ENCODE data around the gene RTN4RL1. TPM values are rescaled to one million over a fixed set of nuclear protein-coding genes. Genes with fewer than 3 reads are reported as not detected.

The RTN4RL1 gene
- total RNA-seq, 1 donor from 2014 or later, result 50.3 TPM

- Mint-ChIP-seq H3K36me3 (ENCODE audit: unreplicated experiment) (peaks cover 4% of the 10 kb centered on the region), H3K4me3 (ENCODE audit: unreplicated experiment) (no peak overlapping the region), H3K4me1 (ENCODE audit: low read depth, unreplicated experiment) (peaks cover 39% of the 10 kb centered on the region), H3K27me3 (ENCODE audit: unreplicated experiment) (peaks cover 10% of the 10 kb centered on the region), H3K27ac (ENCODE audit: unreplicated experiment) (no peak overlapping the region), H3K9me3 (ENCODE audit: unreplicated experiment) (peaks cover 15% of the 10 kb centered on the region)
- no peak for DNase-seq
- no peak for TF ChIP-seq CTCF (IDR thresholded peaks at IDR 0.05; ENCODE audit: partially characterized antibody, unreplicated experiment)
Measured at GRCh38 chr17:1956134-1956533, 69.0 kb downstream of the RTN4RL1 start.

GRCh38 chr17:1953831-1954230 lies 71.3 kb downstream of the RTN4RL1 start:
- no peak for DNase-seq
- no peak overlapping the region for H3K27ac Mint-ChIP-seq (ENCODE audit: unreplicated experiment)
- H3K36me3 Mint-ChIP-seq (ENCODE audit: unreplicated experiment), result peaks cover 4% of the 10 kb centered on the region
- no peak overlapping the region for H3K4me3 Mint-ChIP-seq (ENCODE audit: unreplicated experiment)
- TF ChIP-seq CTCF (IDR thresholded peaks at IDR 0.05; ENCODE audit: partially characterized antibody, unreplicated experiment), result no peak
- H3K9me3 Mint-ChIP-seq (ENCODE audit: unreplicated experiment), result peaks cover 16% of the 10 kb centered on the region
- H3K4me1 Mint-ChIP-seq (ENCODE audit: low read depth, unreplicated experiment), result peaks cover 20% of the 10 kb centered on the region
- H3K27me3 Mint-ChIP-seq (ENCODE audit: unreplicated experiment), result peaks cover 3% of the 10 kb centered on the region

GRCh38 chr17:1951920-1952319 lies 73.2 kb downstream of the RTN4RL1 start:
- Mint-ChIP-seq H3K27me3 (ENCODE audit: unreplicated experiment) (peaks cover 1% of the 10 kb centered on the region), H3K4me3 (ENCODE audit: unreplicated experiment) (no peak overlapping the region), H3K9me3 (ENCODE audit: unreplicated experiment) (peaks cover 12% of the 10 kb centered on the region), H3K36me3 (ENCODE audit: unreplicated experiment) (peaks cover 4% of the 10 kb centered on the region), H3K4me1 (ENCODE audit: low read depth, unreplicated experiment) (peaks cover 25% of the 10 kb centered on the region), H3K27ac (ENCODE audit: unreplicated experiment) (peak overlapping the region; percentile 23)
- TF ChIP-seq CTCF (IDR thresholded peaks at IDR 0.05; ENCODE audit: partially characterized antibody, unreplicated experiment), result no peak
- DNase-seq, result no peak

- H3K4me1 Mint-ChIP-seq (ENCODE audit: low read depth, unreplicated experiment), result peaks cover 32% of the 10 kb centered on the region
- TF ChIP-seq CTCF (IDR thresholded peaks at IDR 0.05; ENCODE audit: partially characterized antibody, unreplicated experiment), result no peak
- no peak for DNase-seq
Measured at GRCh38 chr17:1949754-1950153, 75.4 kb downstream of the RTN4RL1 start.

GRCh38 chr17:1948517-1948825 lies 76.7 kb downstream of the RTN4RL1 start:
- TF ChIP-seq CTCF (IDR thresholded peaks at IDR 0.05; ENCODE audit: partially characterized antibody, unreplicated experiment), result no peak
- H3K27ac Mint-ChIP-seq (ENCODE audit: unreplicated experiment), result no peak overlapping the region
- H3K27me3 Mint-ChIP-seq (ENCODE audit: unreplicated experiment), result peaks cover 15% of the 10 kb centered on the region

More at GRCh38 chr17:1949754-1950153, 75.4 kb downstream of the RTN4RL1 start:
- Mint-ChIP-seq H3K27ac (ENCODE audit: unreplicated experiment) (no peak overlapping the region), H3K27me3 (ENCODE audit: unreplicated experiment) (peaks cover 9% of the 10 kb centered on the region), H3K4me3 (ENCODE audit: unreplicated experiment) (no peak overlapping the region), H3K36me3 (ENCODE audit: unreplicated experiment) (peaks cover 9% of the 10 kb centered on the region), H3K9me3 (ENCODE audit: unreplicated experiment) (peaks cover 20% of the 10 kb centered on the region)

More at GRCh38 chr17:1948517-1948825, 76.7 kb downstream of the RTN4RL1 start:
- DNase-seq, result no peak
- Mint-ChIP-seq H3K36me3 (ENCODE audit: unreplicated experiment) (peaks cover 9% of the 10 kb centered on the region), H3K4me3 (ENCODE audit: unreplicated experiment) (no peak overlapping the region), H3K4me1 (ENCODE audit: low read depth, unreplicated experiment) (peaks cover 32% of the 10 kb centered on the region), H3K9me3 (ENCODE audit: unreplicated experiment) (peaks cover 27% of the 10 kb centered on the region)

Measured in glutamatergic neuron (in vitro differentiated cells).